Measurements from ENCODE around the gene FDXR.
A peak's percentile ranks its signal among the peaks of the same experiment; 100 is the strongest.

FDXR gene

DNA sequence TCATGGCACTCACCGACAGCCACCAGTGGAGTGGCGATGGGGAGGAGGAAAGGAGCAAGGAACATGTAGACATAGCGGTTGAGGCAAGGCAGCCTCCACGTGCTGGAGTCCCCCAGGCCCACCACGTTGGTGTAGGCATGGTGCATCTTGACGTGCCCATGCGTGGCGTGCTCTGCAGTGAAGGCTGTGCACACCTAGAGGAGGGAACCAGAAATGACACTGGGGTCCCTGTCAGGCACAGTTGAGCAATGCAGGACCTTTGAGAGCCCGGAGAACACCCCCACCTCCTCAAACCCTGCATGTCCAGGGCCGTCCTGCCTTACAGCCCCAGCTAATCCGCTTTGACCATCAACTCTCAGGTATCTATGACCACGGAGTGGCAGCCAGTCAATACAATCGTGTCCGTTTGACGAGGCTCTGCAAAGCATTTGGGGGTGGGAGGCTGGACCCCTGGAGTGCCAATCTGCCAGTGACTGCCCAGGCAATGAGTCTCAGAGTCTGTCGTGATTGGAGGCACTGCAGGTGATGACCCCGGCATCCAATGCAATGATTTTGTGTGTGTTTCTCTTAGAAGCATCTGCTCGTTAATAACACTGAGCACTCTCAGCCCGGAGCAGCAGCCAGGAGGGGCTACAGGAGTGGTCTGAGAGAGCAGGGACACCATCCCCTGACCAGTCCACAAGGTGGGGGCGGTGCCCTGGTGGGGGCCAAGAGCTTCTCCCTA is 9.9 kb upstream of the FDXR start:
- no peak overlapping the region for H3K4me3 ChIP-seq (ENCODE audit: low read length)
- TF ChIP-seq, protein P1, sequence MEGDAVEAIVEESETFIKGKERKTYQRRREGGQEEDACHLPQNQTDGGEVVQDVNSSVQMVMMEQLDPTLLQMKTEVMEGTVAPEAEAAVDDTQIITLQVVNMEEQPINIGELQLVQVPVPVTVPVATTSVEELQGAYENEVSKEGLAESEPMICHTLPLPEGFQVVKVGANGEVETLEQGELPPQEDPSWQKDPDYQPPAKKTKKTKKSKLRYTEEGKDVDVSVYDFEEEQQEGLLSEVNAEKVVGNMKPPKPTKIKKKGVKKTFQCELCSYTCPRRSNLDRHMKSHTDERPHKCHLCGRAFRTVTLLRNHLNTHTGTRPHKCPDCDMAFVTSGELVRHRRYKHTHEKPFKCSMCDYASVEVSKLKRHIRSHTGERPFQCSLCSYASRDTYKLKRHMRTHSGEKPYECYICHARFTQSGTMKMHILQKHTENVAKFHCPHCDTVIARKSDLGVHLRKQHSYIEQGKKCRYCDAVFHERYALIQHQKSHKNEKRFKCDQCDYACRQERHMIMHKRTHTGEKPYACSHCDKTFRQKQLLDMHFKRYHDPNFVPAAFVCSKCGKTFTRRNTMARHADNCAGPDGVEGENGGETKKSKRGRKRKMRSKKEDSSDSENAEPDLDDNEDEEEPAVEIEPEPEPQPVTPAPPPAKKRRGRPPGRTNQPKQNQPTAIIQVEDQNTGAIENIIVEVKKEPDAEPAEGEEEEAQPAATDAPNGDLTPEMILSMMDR (IDR thresholded peaks at IDR 0.05; ENCODE audit: insufficient read depth, low read depth, low read length, missing control alignments) = no peak
- DNase-seq (ENCODE audit: low read depth) = no peak

DNA sequence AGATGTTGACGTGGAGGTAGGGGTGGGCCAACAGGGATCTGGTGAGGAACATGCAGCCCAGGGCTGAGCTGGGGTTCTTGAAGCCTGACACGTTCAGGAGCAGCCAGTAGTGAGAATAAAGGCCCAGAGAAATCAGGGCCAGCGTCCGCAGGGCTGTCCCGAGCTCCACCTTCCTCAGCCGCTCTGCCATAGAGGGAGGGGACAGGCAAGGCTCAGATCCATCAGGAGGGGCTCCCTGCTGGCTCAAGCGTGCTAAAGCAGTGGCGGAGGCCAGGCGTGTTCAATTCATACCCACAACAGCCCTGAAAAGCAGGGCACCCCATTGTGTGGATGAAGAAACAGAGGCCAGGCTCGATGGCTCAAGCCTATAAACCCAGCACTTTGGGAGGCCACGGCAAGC is 8.3 kb upstream of the FDXR start:
- DNase-seq (ENCODE audit: low read depth) = no peak
- no peak overlapping the region for H3K4me3 ChIP-seq (ENCODE audit: low read length)
- TF ChIP-seq, protein P1 (IDR thresholded peaks at IDR 0.05; ENCODE audit: insufficient read depth, low read depth, low read length, missing control alignments) = no peak

DNA sequence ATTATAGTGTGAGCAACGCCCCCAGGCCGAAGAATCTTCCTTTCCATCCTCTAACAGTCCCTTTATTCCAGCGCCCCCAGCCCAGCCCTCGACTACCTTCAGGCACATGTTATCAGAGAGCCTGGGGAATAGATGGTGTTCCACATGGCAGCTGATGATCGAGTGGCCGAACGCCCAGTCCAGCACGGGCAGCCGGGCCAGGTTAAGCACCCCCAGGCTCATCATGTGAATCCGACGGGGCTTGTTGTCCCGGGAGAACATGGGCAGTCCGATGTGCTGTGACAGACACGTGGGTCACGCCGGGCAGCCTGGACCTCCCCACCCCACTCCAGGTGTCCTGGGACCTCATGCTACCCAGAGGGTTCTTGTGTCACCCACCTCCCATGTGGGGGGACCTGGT is 6.5 kb upstream of the FDXR start:
- TF ChIP-seq, protein P1 (IDR thresholded peaks at IDR 0.05; ENCODE audit: insufficient read depth, low read depth, low read length, missing control alignments) = no peak

DNA sequence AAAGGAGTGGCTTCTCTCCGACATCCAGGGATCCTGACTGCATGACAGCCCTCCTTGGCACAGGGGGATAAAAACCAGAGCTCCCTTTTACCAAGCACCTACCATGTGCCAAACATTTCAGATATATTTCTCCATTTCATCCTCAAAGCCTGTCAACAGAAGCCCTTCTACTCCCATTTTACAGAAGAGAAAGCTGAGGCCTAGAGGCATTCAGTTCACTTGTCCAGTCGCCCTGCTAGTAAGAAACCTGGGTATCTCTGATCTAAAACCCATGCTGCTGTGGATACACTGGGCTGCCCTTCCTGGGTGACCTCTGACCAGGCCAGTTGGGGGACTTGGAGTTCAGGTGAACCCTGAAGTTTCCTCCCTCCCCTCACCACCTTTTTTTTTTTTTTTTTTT is 5.9 kb upstream of the FDXR start:
- DNase-seq (ENCODE audit: low read depth) = no peak
- H3K4me3 ChIP-seq (ENCODE audit: low read length) = no peak overlapping the region

More for the DNA sequence above, 6.5 kb upstream of the FDXR start:
- no peak overlapping the region for H3K4me3 ChIP-seq (ENCODE audit: low read length)
- DNase-seq (ENCODE audit: low read depth) = no peak

DNA sequence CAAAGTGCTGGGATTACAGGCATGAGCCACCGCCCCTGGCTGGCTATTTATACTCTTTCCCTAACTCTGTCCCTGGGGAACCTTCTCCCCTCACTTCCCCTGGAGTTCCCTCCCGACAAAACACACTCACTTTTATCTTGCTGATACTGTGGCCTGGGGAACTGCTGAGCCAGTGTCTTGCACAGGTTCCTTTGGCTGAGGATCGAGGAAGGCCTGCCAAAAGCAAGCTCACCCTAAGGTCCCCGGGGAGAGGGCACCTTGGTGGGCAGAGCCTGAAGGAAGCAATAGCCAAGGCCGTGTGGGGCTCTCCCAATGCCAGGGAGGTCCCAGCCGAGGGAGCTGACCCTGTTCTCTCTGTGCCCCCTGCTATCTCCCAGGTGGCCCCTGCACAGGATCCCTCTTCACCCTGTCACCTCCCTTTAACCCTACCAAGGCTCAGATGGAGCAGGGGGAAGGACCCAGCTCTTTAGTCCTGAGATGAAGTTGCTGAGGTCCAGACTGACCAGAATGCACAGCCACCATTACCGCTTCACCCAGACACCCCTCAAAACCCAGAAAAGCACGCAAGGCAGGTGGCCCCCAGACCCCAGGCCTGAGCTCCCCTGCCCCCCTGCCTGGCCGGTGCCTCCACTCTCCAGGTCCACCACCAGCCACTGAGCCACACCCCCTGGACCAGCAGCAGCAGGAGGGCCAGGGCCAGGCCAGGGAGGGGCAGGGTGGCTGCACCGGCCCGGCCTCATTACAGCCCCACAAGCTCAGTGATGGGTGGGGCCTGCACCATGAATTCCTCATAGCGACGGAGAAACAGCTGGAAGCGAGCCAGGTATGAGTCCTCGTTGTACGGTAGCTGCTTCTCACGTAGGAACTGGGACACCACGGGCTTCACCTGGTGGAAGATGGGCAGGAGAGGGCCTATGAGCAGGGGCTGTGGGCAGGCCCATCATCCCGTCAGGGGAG is 5.1 kb upstream of the FDXR start:
- H3K4me3 ChIP-seq (ENCODE audit: low read length) = no peak overlapping the region
- DNase-seq (ENCODE audit: low read depth) = peak; percentile 94
- TF ChIP-seq, protein P1 (IDR thresholded peaks at IDR 0.05; ENCODE audit: insufficient read depth, low read depth, low read length, missing control alignments) = no peak

More for the DNA sequence above, 5.9 kb upstream of the FDXR start:
- TF ChIP-seq, protein P1 (IDR thresholded peaks at IDR 0.05; ENCODE audit: insufficient read depth, low read depth, low read length, missing control alignments) = no peak

DNA sequence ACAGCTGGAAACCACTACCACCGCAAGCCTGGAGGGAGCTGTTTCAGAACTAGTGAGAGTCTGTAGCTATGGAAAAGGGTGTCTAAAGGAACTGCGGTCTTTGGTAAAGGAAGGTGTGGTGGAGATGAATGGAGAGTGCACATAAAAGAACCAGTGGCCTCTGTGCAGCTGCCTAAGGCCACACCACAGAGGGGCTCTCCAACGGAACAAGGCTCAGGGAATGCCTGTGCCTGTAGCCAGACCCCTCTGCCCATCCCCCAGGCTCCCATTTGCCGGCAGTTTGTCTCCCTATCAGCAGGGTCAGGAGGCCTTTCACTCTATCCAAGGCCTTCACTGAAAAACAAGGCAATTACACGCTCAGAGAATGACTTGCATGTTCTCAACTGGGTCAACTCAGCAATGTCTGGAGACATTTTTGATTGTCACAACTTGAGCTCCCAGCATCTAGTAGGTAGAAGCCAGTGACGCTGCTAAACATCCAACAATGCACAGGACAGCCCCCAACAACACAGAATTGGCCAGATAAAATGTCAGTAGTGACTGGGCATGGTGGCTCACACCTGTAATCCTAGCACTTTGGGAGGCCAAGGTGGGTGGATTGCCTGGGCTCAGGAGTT is 3.3 kb upstream of the FDXR start:
- TF ChIP-seq, protein P1 (IDR thresholded peaks at IDR 0.05; ENCODE audit: insufficient read depth, low read depth, low read length, missing control alignments) = no peak
- H3K4me3 ChIP-seq (ENCODE audit: low read length) = no peak overlapping the region
- no peak for DNase-seq (ENCODE audit: low read depth)
